ENCODE data around the gene ADD1. TPM values are rescaled to one million over a fixed set of nuclear protein-coding genes. Genes with fewer than 3 reads are reported as not detected.

The ADD1 gene
- total and polyA plus RNA-seq, 7 experiments from 2014 or later: 152 to 300 (median 260) TPM

GRCh38 chr4:2848449-2848848 lies 4.8 kb downstream of the ADD1 start:
- DNase-seq (no peak), ATAC-seq (no peak)
- peaks cover 0 to 5% (median 0%) of the 10 kb centered on the region in 5 donors for H3K36me3 Mint-ChIP-seq
- H3K9me3 Mint-ChIP-seq: peaks cover 0 to 5% (median 0%) of the 10 kb centered on the region in 11 donors
- intact Hi-C loops (cut with micrococcal nuclease): loop anchor here in 1 of 2 donors (10.0 kb wide), 1 partner anchor 226 kb away; the partner anchor contains the start of genes HTT and HTT-AS
- peak overlapping the region in 1 of 10 donors; percentile 57 for H3K4me3 Mint-ChIP-seq
- Histone ChIP-seq H3K4me1 (ENCODE audit: control insufficient read depth in 2 of 2, insufficient read depth in 2 of 2, low read length in 2 of 2) (peaks cover 43 to 49% of the 10 kb centered on the region in 2 donors), H3K4me3 (ENCODE audit: low read length) (no peak overlapping the region), H3K27ac (ENCODE audit: low read depth, low read length) (peak overlapping the region; percentile 32), H3K27me3 (ENCODE audit: control insufficient read depth in 2 of 2, insufficient read depth in 2 of 2, low read length in 2 of 2) (no peaks in the 10 kb centered on the region), H3K36me3 (ENCODE audit: control insufficient read depth in 2 of 3, insufficient read depth in 3 of 3, low read length in 3 of 3) (peaks cover 0 to under 1% (median 0%) of the 10 kb centered on the region in 3 experiments), H3K9me3 (ENCODE audit: control insufficient read depth in 2 of 3, low read length in 3 of 3) (no peaks in the 10 kb centered on the region)
- ChIA-PET CTCF (interaction anchor here (0.6 to 1.0 kb wide), 2 partner anchors 31 to 57 kb away, joined by 3 to 7 read pairs; no protein-coding TSS in a partner anchor), POLR2A (interaction anchor here (0.6 to 1.7 kb wide), 3 partner anchors 13 to 118 kb away, joined by 3 to 5 read pairs (median 3); no protein-coding TSS in a partner anchor)
- H3K27ac Mint-ChIP-seq: peak overlapping the region in 6 of 9 donors; percentile 32 to 86 (median 46)
- peaks cover 53 to 83% (median 68%) of the 10 kb centered on the region in 7 donors for H3K4me1 Mint-ChIP-seq
- H3K27me3 Mint-ChIP-seq: no peaks in the 10 kb centered on the region

DNA sequence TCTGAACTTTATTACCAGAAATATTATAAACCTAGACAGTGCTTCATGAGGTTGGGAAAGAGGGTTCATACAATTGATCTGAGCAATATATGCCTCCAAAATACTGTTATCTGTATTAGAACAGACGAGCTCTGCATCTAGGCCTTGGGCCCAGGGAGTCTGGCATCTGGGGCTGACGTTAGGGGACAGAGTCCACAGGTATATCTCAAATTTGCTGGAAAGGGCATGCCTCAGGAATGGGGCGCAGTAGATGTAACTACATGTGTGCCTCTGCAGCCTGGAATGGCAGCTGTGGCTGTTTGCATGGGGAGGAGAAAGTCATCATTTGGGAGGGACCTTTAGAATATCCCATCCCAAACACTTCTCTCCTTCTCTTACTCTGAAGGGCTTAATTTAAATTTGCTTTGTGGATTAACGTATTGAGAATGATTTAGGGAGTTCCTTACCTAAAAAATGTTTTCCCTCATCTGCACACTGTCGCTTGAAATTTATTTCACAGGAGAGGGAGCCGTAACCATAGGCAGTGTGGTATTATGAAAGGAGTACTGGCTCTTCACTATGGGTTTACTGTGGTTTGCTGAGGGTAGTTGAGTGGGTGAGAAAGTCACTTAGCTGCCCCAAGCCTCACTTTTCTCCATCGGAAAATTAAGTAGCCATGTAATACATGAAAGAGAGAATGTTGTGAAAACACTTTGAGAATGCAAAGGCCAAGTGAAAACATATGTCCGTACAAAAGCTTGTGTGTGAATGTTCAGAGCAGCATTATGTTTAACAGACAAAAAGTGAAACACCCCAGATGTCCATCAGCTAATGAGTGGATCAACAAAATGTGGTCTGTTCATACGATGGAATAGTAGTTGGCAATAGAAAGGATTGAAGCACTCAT lies 5.9 kb downstream of the ADD1 start:
- no peaks in the 10 kb centered on the region for H3K27me3 ChIP-seq (ENCODE audit: control insufficient read depth in 2 of 2, insufficient read depth in 2 of 2, low read length in 2 of 2)
- H3K27ac ChIP-seq (ENCODE audit: low read depth, low read length): no peak overlapping the region
- H3K27ac Mint-ChIP-seq: peak overlapping the region in 8 of 9 donors; percentile 33 to 88 (median 64)
- H3K36me3 Mint-ChIP-seq: peaks cover 0 to 7% (median 3%) of the 10 kb centered on the region in 5 donors
- intact Hi-C loops (cut with micrococcal nuclease): loop anchor here in 1 of 2 donors (5.0 to 10.0 kb wide), 3 partner anchors 38 to 225 kb away; partner anchors contain the start of genes HTT and HTT-AS
- H3K4me3 Mint-ChIP-seq: peak overlapping the region in 5 of 10 donors; percentile 13 to 40 (median 14)
- H3K4me3 ChIP-seq (ENCODE audit: low read length): no peak overlapping the region
- H3K9me3 Mint-ChIP-seq: peaks cover 0 to 2% (median 0%) of the 10 kb centered on the region in 11 donors
- peaks cover 59 to 92% (median 73%) of the 10 kb centered on the region in 7 donors for H3K4me1 Mint-ChIP-seq
- H3K9me3 ChIP-seq (ENCODE audit: control insufficient read depth in 2 of 3, low read length in 3 of 3): no peaks in the 10 kb centered on the region
- ATAC-seq (no peak), DNase-seq (no peak)
- CTCF ChIA-PET: interaction anchor here (0.7 kb wide), 1 partner anchor 10 kb away, joined by 6 read pairs; no protein-coding TSS in a partner anchor
- peaks cover 0 to 11% (median 6%) of the 10 kb centered on the region in 3 experiments for H3K36me3 ChIP-seq (ENCODE audit: control insufficient read depth in 2 of 3, insufficient read depth in 3 of 3, low read length in 3 of 3)
- H3K4me1 ChIP-seq (ENCODE audit: control insufficient read depth in 2 of 2, insufficient read depth in 2 of 2, low read length in 2 of 2): peaks cover 46 to 51% of the 10 kb centered on the region in 2 donors
- H3K27me3 Mint-ChIP-seq: no peaks in the 10 kb centered on the region
- POLR2A ChIA-PET: interaction anchor here (1.0 kb wide), 1 partner anchor 18 kb away, joined by 4 read pairs; no protein-coding TSS in a partner anchor

- intact Hi-C loops (cut with micrococcal nuclease): loop anchor here in 1 of 2 donors (1.0 to 5.0 kb wide), 3 partner anchors 13 to 64 kb away; no protein-coding TSS in a partner anchor
- H3K9me3 Mint-ChIP-seq: no peaks in the 10 kb centered on the region
- ChIA-PET POLR2A (interaction anchor here (0.9 to 1.8 kb wide), 3 partner anchors 9 to 13 kb away, joined by 4 to 7 read pairs (median 4); no protein-coding TSS in a partner anchor), CTCF (interaction anchor here (0.7 to 1.1 kb wide), 2 partner anchors 13 to 23 kb away, joined by 3 to 4 read pairs; no protein-coding TSS in a partner anchor)
- Histone ChIP-seq H3K36me3 (ENCODE audit: control insufficient read depth in 2 of 3, insufficient read depth in 3 of 3, low read length in 3 of 3) (peaks cover 0 to 16% (median 6%) of the 10 kb centered on the region in 3 experiments), H3K4me3 (ENCODE audit: low read length) (no peak overlapping the region), H3K27me3 (ENCODE audit: control insufficient read depth in 2 of 2, insufficient read depth in 2 of 2, low read length in 2 of 2) (no peaks in the 10 kb centered on the region), H3K9me3 (ENCODE audit: control insufficient read depth in 2 of 3, low read length in 3 of 3) (no peaks in the 10 kb centered on the region), H3K27ac (ENCODE audit: low read depth, low read length) (peak overlapping the region; percentile 44), H3K4me1 (ENCODE audit: control insufficient read depth in 2 of 2, insufficient read depth in 2 of 2, low read length in 2 of 2) (peaks cover 31 to 43% of the 10 kb centered on the region in 2 donors)
- DNase-seq: peak in 2 of 9 donors; percentile 16 to 30
- H3K4me3 Mint-ChIP-seq: peak overlapping the region; percentile 5 to 86 (median 71)
- H3K4me1 Mint-ChIP-seq: peaks cover 51 to 88% (median 67%) of the 10 kb centered on the region in 7 donors
- H3K27me3 Mint-ChIP-seq: no peaks in the 10 kb centered on the region
- peak; percentile 19 for ATAC-seq
- peak overlapping the region; percentile 53 to 94 (median 86) for H3K27ac Mint-ChIP-seq
- peaks cover 0 to 13% (median 4%) of the 10 kb centered on the region in 5 donors for H3K36me3 Mint-ChIP-seq
These were observed 7.5 kb downstream of the ADD1 start for GRCh38 chr4:2850966-2851798.

DNA sequence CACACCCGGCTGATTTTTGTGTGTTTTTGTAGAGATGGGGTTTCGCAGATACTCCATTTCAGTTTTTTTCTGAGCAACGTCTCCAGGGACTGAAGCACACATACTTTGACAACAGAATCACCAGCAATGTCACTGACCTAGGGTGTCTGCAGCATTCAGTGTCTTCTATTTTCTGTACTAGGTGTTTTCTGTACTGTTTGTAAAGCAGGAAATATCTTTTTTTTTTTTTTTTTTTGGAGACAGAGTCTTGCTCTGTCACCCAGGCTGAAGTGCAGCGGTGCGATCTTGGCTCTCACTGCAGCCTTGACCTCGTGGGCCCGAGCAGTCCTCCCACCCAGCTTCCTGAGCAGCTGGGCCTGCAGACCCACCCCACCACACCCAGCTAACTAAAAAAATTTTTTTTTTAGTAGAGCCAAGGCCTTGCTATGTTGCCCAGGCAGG lies 8.9 kb downstream of the ADD1 start:
- Mint-ChIP-seq H3K27ac (peak overlapping the region; percentile 57 to 94 (median 92)), H3K9me3 (no peaks in the 10 kb centered on the region), H3K4me1 (peaks cover 52 to 86% (median 66%) of the 10 kb centered on the region in 7 donors), H3K36me3 (peaks cover 0 to 14% (median 4%) of the 10 kb centered on the region in 5 donors), H3K27me3 (no peaks in the 10 kb centered on the region), H3K4me3 (peak overlapping the region; percentile 56 to 86 (median 74))
- POLR2A ChIA-PET: interaction anchor here (0.6 to 0.8 kb wide), 3 partner anchors 14 to 1973 kb away, joined by 3 to 4 read pairs (median 3); no protein-coding TSS in a partner anchor
- Histone ChIP-seq H3K36me3 (ENCODE audit: control insufficient read depth in 2 of 3, insufficient read depth in 3 of 3, low read length in 3 of 3) (peaks cover 0 to 16% (median 6%) of the 10 kb centered on the region in 3 experiments), H3K27ac (ENCODE audit: low read depth, low read length) (peak overlapping the region; percentile 64), H3K27me3 (ENCODE audit: control insufficient read depth in 2 of 2, insufficient read depth in 2 of 2, low read length in 2 of 2) (no peaks in the 10 kb centered on the region), H3K4me1 (ENCODE audit: control insufficient read depth in 2 of 2, insufficient read depth in 2 of 2, low read length in 2 of 2) (peaks cover 32 to 46% of the 10 kb centered on the region in 2 donors), H3K9me3 (ENCODE audit: control insufficient read depth in 2 of 3, low read length in 3 of 3) (no peaks in the 10 kb centered on the region), H3K4me3 (ENCODE audit: low read length) (peak overlapping the region; percentile 38)
- peak in 6 of 9 donors; percentile 26 to 50 (median 38) for DNase-seq
- CTCF ChIA-PET: interaction anchor here (0.7 to 1.6 kb wide), 2 partner anchors 15 to 55 kb away, joined by 3 read pairs; no protein-coding TSS in a partner anchor
- ATAC-seq: peak; percentile 62
- intact Hi-C loops (cut with micrococcal nuclease): loop anchor here in 1 of 2 donors (5.0 kb wide), 2 partner anchors 35 to 65 kb away; no protein-coding TSS in a partner anchor

- H3K27me3 ChIP-seq (ENCODE audit: control insufficient read depth in 2 of 2, insufficient read depth in 2 of 2, low read length in 2 of 2): no peaks in the 10 kb centered on the region
- ATAC-seq: no peak
- H3K27ac ChIP-seq (ENCODE audit: low read depth, low read length): no peak overlapping the region
These were observed 11.9 kb downstream of the ADD1 start for GRCh38 chr4:2855584-2855983.

More at GRCh38 chr4:2855584-2855983, 11.9 kb downstream of the ADD1 start:
- Mint-ChIP-seq H3K4me3 (peak overlapping the region in 1 of 10 donors; percentile 7), H3K9me3 (peaks cover 0 to 1% (median 0%) of the 10 kb centered on the region in 11 donors), H3K27ac (peak overlapping the region in 6 of 9 donors; percentile 10 to 92 (median 76)), H3K27me3 (no peaks in the 10 kb centered on the region), H3K4me1 (peaks cover 60 to 89% (median 76%) of the 10 kb centered on the region in 7 donors), H3K36me3 (peaks cover 0 to 21% (median 4%) of the 10 kb centered on the region in 5 donors)
- DNase-seq: no peak
- Histone ChIP-seq H3K36me3 (ENCODE audit: control insufficient read depth in 2 of 3, insufficient read depth in 3 of 3, low read length in 3 of 3) (peaks cover 0 to 16% (median 6%) of the 10 kb centered on the region in 3 experiments), H3K9me3 (ENCODE audit: control insufficient read depth in 2 of 3, low read length in 3 of 3) (no peaks in the 10 kb centered on the region), H3K4me1 (ENCODE audit: control insufficient read depth in 2 of 2, insufficient read depth in 2 of 2, low read length in 2 of 2) (peaks cover 34 to 65% of the 10 kb centered on the region in 2 donors), H3K4me3 (ENCODE audit: low read length) (no peak overlapping the region)
- intact Hi-C loops (cut with micrococcal nuclease): no loop called here
- ChIA-PET CTCF (no interaction called here), POLR2A (interaction anchor here (1.3 kb wide), 1 partner anchor 11 kb away, joined by 5 read pairs; no protein-coding TSS in a partner anchor)
